ENCODE data around the gene NIT2.
"Not testable (repeated sequence)": the region's sequence is repeated elsewhere in the genome, so short reads cannot be mapped to it uniquely, and the experiment has no call there.

NIT2 gene
- total RNA-seq = 32.5 to 39.5 (median 37.4) reads per million in 4 experiments

- DNase-seq = peak; percentile 62
Observed at GRCh38 chr3:100334488-100335351, at the start of gene NIT2. Gene NIT2 (plus strand): TSS chr3:100334757. CDS start chr3:100334792, 35 bp downstream.

- DNase-seq = no peak
Observed at GRCh38 chr3:100288288-100288894, 46.2 kb upstream of the NIT2 start.

- DNase-seq = no peak
Observed at GRCh38 chr3:100289339-100289738, 45.2 kb upstream of the NIT2 start.

GRCh38 chr3:100295089-100295488, 39.5 kb upstream of the NIT2 start:
- no peak for DNase-seq

- DNase-seq = no peak
Observed at GRCh38 chr3:100297784-100298183, 36.8 kb upstream of the NIT2 start.

GRCh38 chr3:100299016-100299415, 35.5 kb upstream of the NIT2 start:
- DNase-seq = no peak

GRCh38 chr3:100306695-100307094, 27.9 kb upstream of the NIT2 start:
- no peak for DNase-seq

- no peak for DNase-seq
Observed at GRCh38 chr3:100310355-100310965, 24.1 kb upstream of the NIT2 start.

GRCh38 chr3:100311011-100311410, 23.5 kb upstream of the NIT2 start:
- no peak for DNase-seq

- DNase-seq = no peak
Observed at GRCh38 chr3:100316641-100317069, 17.9 kb upstream of the NIT2 start.

GRCh38 chr3:100317912-100318311, 16.6 kb upstream of the NIT2 start:
- no peak for DNase-seq

GRCh38 chr3:100319951-100320350, 14.6 kb upstream of the NIT2 start:
- DNase-seq = no peak

GRCh38 chr3:100324044-100324443, 10.5 kb upstream of the NIT2 start:
- no peak for DNase-seq

- DNase-seq = no peak
Observed at GRCh38 chr3:100325827-100326226, 8.7 kb upstream of the NIT2 start.

- DNase-seq = not testable (repeated sequence)
Observed at GRCh38 chr3:100327377-100327776, 7.2 kb upstream of the NIT2 start.

GRCh38 chr3:100329800-100330489, 4.6 kb upstream of the NIT2 start:
- DNase-seq = no peak

- DNase-seq = no peak
Observed at GRCh38 chr3:100330651-100331050, 3.9 kb upstream of the NIT2 start.

- DNase-seq = no peak
Observed at GRCh38 chr3:100331660-100332059, 2.9 kb upstream of the NIT2 start.

GRCh38 chr3:100333051-100333450, 1.5 kb upstream of the NIT2 start:
- DNase-seq = no peak

GRCh38 chr3:100333970-100334487, 528 bp upstream of the NIT2 start:
- no peak for DNase-seq

- DNase-seq = no peak
Observed at GRCh38 chr3:100335434-100335833, 877 bp downstream of the NIT2 start.

GRCh38 chr3:100336229-100336628, 1.7 kb downstream of the NIT2 start:
- DNase-seq = not testable (repeated sequence)

GRCh38 chr3:100338911-100339310, 4.4 kb downstream of the NIT2 start:
- DNase-seq = no peak
